ENCODE results near the gene GPC5. TPM values are rescaled to one million over a fixed set of nuclear protein-coding genes. Genes with fewer than 3 reads are reported as not detected.
"Not testable (repeated sequence)": the region's sequence is repeated elsewhere in the genome, so short reads cannot be mapped to it uniquely, and the experiment has no call there.

Gene GPC5
- total RNA-seq, 2 experiments from 2014 or later = 0.63 to 0.66 TPM

DNA sequence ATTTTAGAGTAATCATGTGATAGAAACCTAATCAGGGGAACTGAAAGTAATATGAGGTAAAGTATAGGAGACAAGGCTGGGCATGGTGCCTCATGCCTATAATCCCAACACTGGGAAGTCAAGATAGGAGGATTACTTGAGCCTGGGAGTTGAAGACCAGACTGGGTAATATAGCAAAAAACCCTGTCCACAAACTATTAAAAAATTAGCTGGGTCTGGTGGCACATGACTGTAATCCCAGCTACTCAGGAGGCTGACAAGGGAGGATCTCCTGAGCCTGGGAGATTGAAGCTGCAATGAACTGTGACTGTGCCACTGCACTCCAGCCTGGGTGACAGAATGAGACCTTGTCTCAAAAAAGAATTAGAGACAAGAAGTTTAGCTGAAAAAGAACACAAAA lies 469.9 kb downstream of the GPC5 start:
- DNase-seq = no peak
- CTCF ChIA-PET = no interaction called here

DNA sequence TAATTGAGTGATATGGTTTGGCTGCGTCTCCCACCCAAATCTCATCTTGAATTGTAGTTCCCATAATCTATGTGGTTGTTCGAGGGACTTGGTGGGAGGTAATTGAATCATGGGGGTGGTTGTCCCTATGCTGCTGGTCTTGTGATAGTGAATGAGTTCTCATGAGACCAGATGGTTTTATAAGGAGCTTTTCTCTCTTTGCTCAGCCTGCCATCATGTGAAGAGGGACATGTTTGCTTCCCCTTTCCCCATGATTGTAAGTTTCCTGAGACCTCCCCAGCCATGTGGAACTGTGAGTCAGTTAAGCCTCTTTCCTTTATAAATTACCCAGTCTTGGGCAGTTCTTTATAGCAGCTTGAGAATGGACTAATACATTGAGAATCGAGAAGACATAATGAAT lies 480.1 kb downstream of the GPC5 start:
- no peaks in the 10 kb centered on the region for H3K27me3 Mint-ChIP-seq
- ChIA-PET POLR2A (no interaction called here), CTCF (interaction anchor here (0.6 kb wide), 1 partner anchor 1555 kb away, joined by 3 read pairs; no protein-coding TSS in a partner anchor)
- intact Hi-C loops (cut with DNase I, micrococcal nuclease) = no loop called here
- H3K4me1 Mint-ChIP-seq = no peaks in the 10 kb centered on the region
- no peak overlapping the region for H3K27ac Mint-ChIP-seq
- no peak overlapping the region for H3K4me3 Mint-ChIP-seq
- no peaks in the 10 kb centered on the region for H3K9me3 Mint-ChIP-seq (ENCODE audit: low read depth)
- DNase-seq (no peak), ATAC-seq (no peak)
- no peaks in the 10 kb centered on the region for H3K36me3 Mint-ChIP-seq (ENCODE audit: low read depth)

More for the DNA sequence above, 469.9 kb downstream of the GPC5 start:
- POLR2A ChIA-PET = no interaction called here
- no peaks in the 10 kb centered on the region for H3K4me1 Mint-ChIP-seq
- H3K27ac Mint-ChIP-seq = no peak overlapping the region
- H3K36me3 Mint-ChIP-seq (ENCODE audit: low read depth) = no peaks in the 10 kb centered on the region
- intact Hi-C loops (cut with DNase I, micrococcal nuclease) = no loop called here
- ATAC-seq = no peak
- no peaks in the 10 kb centered on the region for H3K27me3 Mint-ChIP-seq
- H3K4me3 Mint-ChIP-seq = no peak overlapping the region
- H3K9me3 Mint-ChIP-seq (ENCODE audit: low read depth) = no peaks in the 10 kb centered on the region

DNA sequence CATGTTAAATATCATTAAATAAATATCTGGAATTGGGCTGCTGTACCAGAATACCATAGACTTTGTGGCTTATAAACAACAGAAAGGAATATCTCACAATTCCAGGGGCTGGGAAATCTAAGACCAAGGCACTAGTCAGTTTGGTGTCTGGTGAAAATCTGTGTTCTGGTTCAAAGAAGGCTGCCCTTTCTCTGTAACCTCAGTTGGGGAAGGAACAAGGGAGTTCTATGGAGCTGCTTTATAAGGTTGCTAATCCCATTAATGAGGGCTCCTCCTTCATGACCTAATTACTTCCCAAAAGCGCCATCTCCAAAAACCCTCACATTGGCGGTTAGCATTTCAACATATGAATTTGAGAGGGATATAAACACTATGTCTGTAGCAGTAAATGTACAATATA lies 480.9 kb downstream of the GPC5 start:
- intact Hi-C loops (cut with DNase I, micrococcal nuclease) = no loop called here
- H3K36me3 Mint-ChIP-seq (ENCODE audit: low read depth) = no peaks in the 10 kb centered on the region
- CTCF ChIA-PET = no interaction called here
- H3K9me3 Mint-ChIP-seq (ENCODE audit: low read depth) = no peaks in the 10 kb centered on the region
- H3K27me3 Mint-ChIP-seq = no peaks in the 10 kb centered on the region
- no peaks in the 10 kb centered on the region for H3K4me1 Mint-ChIP-seq
- POLR2A ChIA-PET = no interaction called here
- no peak overlapping the region for H3K4me3 Mint-ChIP-seq
- DNase-seq = no peak
- no peak overlapping the region for H3K27ac Mint-ChIP-seq
- no peak for ATAC-seq

GRCh38 chr13:91882918-91883317 lies 484.5 kb downstream of the GPC5 start:
- Mint-ChIP-seq H3K9me3 (ENCODE audit: low read depth) (peaks cover 3% of the 10 kb centered on the region), H3K27me3 (no peaks in the 10 kb centered on the region), H3K27ac (no peak overlapping the region), H3K4me3 (no peak overlapping the region), H3K36me3 (ENCODE audit: low read depth) (no peaks in the 10 kb centered on the region), H3K4me1 (no peaks in the 10 kb centered on the region)
- POLR2A ChIA-PET = no interaction called here
- intact Hi-C loops (cut with DNase I, micrococcal nuclease) = no loop called here
- DNase-seq (no peak), ATAC-seq (no peak)
- CTCF ChIA-PET = interaction anchor here (0.7 kb wide), 1 partner anchor 309 kb away, joined by 3 read pairs; no protein-coding TSS in a partner anchor

- CTCF ChIA-PET = no interaction called here
- H3K27ac Mint-ChIP-seq = no peak overlapping the region
- POLR2A ChIA-PET = no interaction called here
These were observed 491.2 kb downstream of the GPC5 start for GRCh38 chr13:91889641-91890040.

DNA sequence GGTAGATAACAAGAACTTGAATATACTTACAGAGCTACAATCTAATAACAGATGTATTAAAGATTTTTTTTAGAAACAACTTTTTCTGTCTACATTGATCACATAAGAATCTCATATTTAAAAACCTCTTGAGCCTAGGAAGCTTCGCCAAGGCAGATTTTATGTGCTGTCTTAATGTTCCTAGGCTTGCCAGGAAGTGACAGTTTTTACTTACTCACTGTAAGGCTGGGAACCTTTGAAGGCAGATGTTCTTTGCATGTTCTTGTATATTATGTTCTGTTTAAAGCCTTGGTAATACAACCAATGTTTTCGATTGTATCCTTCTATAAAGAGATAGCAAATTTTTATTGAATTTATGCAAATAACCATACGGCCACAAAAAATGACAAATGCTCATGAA lies 492.7 kb downstream of the GPC5 start:
- Mint-ChIP-seq H3K36me3 (ENCODE audit: low read depth) (no peaks in the 10 kb centered on the region), H3K27me3 (no peaks in the 10 kb centered on the region), H3K27ac (no peak overlapping the region), H3K4me3 (no peak overlapping the region), H3K9me3 (ENCODE audit: low read depth) (peaks cover 6% of the 10 kb centered on the region), H3K4me1 (no peaks in the 10 kb centered on the region)
- ChIA-PET POLR2A (no interaction called here), CTCF (no interaction called here)
- intact Hi-C loops (cut with DNase I, micrococcal nuclease) = no loop called here
- ATAC-seq (no peak), DNase-seq (no peak)

More at GRCh38 chr13:91889641-91890040, 491.2 kb downstream of the GPC5 start:
- intact Hi-C loops (cut with DNase I, micrococcal nuclease) = no loop called here
- Mint-ChIP-seq H3K4me1 (no peaks in the 10 kb centered on the region), H3K36me3 (ENCODE audit: low read depth) (no peaks in the 10 kb centered on the region), H3K4me3 (no peak overlapping the region), H3K27me3 (no peaks in the 10 kb centered on the region), H3K9me3 (ENCODE audit: low read depth) (peaks cover 8% of the 10 kb centered on the region)
- ATAC-seq (no peak), DNase-seq (no peak)

DNA sequence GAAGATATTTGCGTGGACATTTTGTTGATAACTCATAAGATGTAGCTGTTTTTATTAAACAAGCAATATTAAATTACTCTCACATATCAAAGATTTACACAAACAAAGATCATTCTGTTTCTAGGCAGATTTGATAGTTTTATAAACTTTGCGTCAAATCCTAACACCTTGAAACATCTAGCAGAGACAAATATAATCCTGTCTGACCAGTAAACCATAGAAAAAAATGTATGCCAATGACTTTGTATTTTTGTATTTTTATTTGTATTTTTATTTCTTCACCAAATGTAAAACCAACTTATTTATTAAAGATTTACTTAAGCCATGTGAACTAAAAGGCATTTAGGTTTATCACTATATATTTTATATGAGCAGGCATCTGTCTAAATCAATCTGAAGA lies 494.6 kb downstream of the GPC5 start:
- Mint-ChIP-seq H3K9me3 (ENCODE audit: low read depth) (peaks cover 5% of the 10 kb centered on the region), H3K4me1 (no peaks in the 10 kb centered on the region), H3K4me3 (no peak overlapping the region), H3K27me3 (no peaks in the 10 kb centered on the region), H3K27ac (no peak overlapping the region), H3K36me3 (ENCODE audit: low read depth) (no peaks in the 10 kb centered on the region)
- ATAC-seq (no peak), DNase-seq (no peak)
- ChIA-PET CTCF (no interaction called here), POLR2A (no interaction called here)
- intact Hi-C loops (cut with DNase I, micrococcal nuclease) = no loop called here

GRCh38 chr13:91894316-91894715 lies 495.9 kb downstream of the GPC5 start:
- H3K27me3 Mint-ChIP-seq = no peaks in the 10 kb centered on the region
- DNase-seq (no peak), ATAC-seq (no peak)
- no peak overlapping the region for H3K4me3 Mint-ChIP-seq
- no peaks in the 10 kb centered on the region for H3K36me3 Mint-ChIP-seq (ENCODE audit: low read depth)
- ChIA-PET CTCF (no interaction called here), POLR2A (no interaction called here)
- peaks cover 5% of the 10 kb centered on the region for H3K9me3 Mint-ChIP-seq (ENCODE audit: low read depth)
- H3K27ac Mint-ChIP-seq = no peak overlapping the region
- H3K4me1 Mint-ChIP-seq = no peaks in the 10 kb centered on the region
- intact Hi-C loops (cut with DNase I, micrococcal nuclease) = no loop called here

GRCh38 chr13:91896547-91896946 lies 498.1 kb downstream of the GPC5 start:
- ATAC-seq (no peak), DNase-seq (no peak)
- intact Hi-C loops (cut with DNase I, micrococcal nuclease) = no loop called here
- POLR2A ChIA-PET = no interaction called here
- Mint-ChIP-seq H3K4me1 (no peaks in the 10 kb centered on the region), H3K27ac (no peak overlapping the region), H3K4me3 (no peak overlapping the region), H3K36me3 (ENCODE audit: low read depth) (no peaks in the 10 kb centered on the region), H3K27me3 (no peaks in the 10 kb centered on the region), H3K9me3 (ENCODE audit: low read depth) (peaks cover 5% of the 10 kb centered on the region)
- CTCF ChIA-PET = no interaction called here

GRCh38 chr13:91898986-91899385 lies 500.6 kb downstream of the GPC5 start:
- intact Hi-C loops (cut with DNase I, micrococcal nuclease); ATAC-seq; POLR2A ChIA-PET; H3K36me3 Mint-ChIP-seq (ENCODE audit: low read depth); DNase-seq; CTCF ChIA-PET; H3K27me3 Mint-ChIP-seq; H3K9me3 Mint-ChIP-seq (ENCODE audit: low read depth); H3K27ac Mint-ChIP-seq; H3K4me3 Mint-ChIP-seq; H3K4me1 Mint-ChIP-seq: not testable (repeated sequence)

- ATAC-seq = no peak
- Mint-ChIP-seq H3K27ac (no peak overlapping the region), H3K4me1 (no peaks in the 10 kb centered on the region), H3K36me3 (ENCODE audit: low read depth) (no peaks in the 10 kb centered on the region), H3K27me3 (no peaks in the 10 kb centered on the region), H3K9me3 (ENCODE audit: low read depth) (no peaks in the 10 kb centered on the region), H3K4me3 (no peak overlapping the region)
- intact Hi-C loops (cut with DNase I, micrococcal nuclease) = no loop called here
- ChIA-PET CTCF (no interaction called here), POLR2A (no interaction called here)
- no peak for DNase-seq
These were observed 503.9 kb downstream of the GPC5 start for GRCh38 chr13:91902291-91902690.

DNA sequence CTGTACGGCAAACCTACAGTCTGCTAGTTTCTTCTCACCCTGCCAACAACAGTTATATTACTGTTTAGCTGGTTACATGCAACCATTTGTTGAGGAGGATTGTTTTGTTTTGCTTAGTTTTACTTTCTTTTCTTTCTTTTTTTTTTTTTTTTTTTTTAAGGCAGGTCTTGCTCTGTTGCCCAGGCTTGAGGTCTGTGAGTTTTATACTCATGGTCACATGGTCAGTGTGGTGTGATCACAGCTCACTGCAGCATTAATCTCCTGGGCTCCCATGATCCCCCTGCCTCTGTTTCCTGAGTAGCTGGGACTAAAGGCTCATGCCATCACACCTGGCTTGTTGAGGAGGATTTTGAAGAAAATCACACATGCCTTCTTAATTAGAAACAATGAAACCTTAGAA lies 505.6 kb downstream of the GPC5 start:
- CTCF ChIA-PET = no interaction called here
- H3K4me3 Mint-ChIP-seq = no peak overlapping the region
- H3K36me3 Mint-ChIP-seq (ENCODE audit: low read depth) = no peaks in the 10 kb centered on the region
- no peak for DNase-seq
- H3K9me3 Mint-ChIP-seq (ENCODE audit: low read depth) = no peaks in the 10 kb centered on the region
- no peak overlapping the region for H3K27ac Mint-ChIP-seq
- POLR2A ChIA-PET = interaction anchor here (0.7 kb wide), 1 partner anchor 435 kb away, joined by 6 read pairs; no protein-coding TSS in a partner anchor
- H3K27me3 Mint-ChIP-seq = no peaks in the 10 kb centered on the region
- intact Hi-C loops (cut with DNase I, micrococcal nuclease) = no loop called here
- ATAC-seq = no peak
- H3K4me1 Mint-ChIP-seq = no peaks in the 10 kb centered on the region

- DNase-seq (no peak), ATAC-seq (no peak)
- no peaks in the 10 kb centered on the region for H3K27me3 Mint-ChIP-seq
- no peak overlapping the region for H3K4me3 Mint-ChIP-seq
- ChIA-PET POLR2A (no interaction called here), CTCF (no interaction called here)
- no peaks in the 10 kb centered on the region for H3K4me1 Mint-ChIP-seq
- intact Hi-C loops (cut with DNase I, micrococcal nuclease) = no loop called here
- no peaks in the 10 kb centered on the region for H3K9me3 Mint-ChIP-seq (ENCODE audit: low read depth)
- H3K36me3 Mint-ChIP-seq (ENCODE audit: low read depth) = no peaks in the 10 kb centered on the region
- no peak overlapping the region for H3K27ac Mint-ChIP-seq
These were observed 506.2 kb downstream of the GPC5 start for GRCh38 chr13:91904597-91904996.
